Activated CD8-positive, alpha-beta memory T cell treated with anti-CD3 and anti-CD28 coated beads for 48 hours (primary cell): ENCODE measurements around the gene UNKL.

Experiments used
- DNase-seq, 3 experiments: peaks; one replicate each; pipeline ENCODE4 v3.0.0-alpha.2; 2020; ENCODE audit warnings: low read depth in 2 of 3, low spot score in 2 of 3

The UNKL gene

DNA sequence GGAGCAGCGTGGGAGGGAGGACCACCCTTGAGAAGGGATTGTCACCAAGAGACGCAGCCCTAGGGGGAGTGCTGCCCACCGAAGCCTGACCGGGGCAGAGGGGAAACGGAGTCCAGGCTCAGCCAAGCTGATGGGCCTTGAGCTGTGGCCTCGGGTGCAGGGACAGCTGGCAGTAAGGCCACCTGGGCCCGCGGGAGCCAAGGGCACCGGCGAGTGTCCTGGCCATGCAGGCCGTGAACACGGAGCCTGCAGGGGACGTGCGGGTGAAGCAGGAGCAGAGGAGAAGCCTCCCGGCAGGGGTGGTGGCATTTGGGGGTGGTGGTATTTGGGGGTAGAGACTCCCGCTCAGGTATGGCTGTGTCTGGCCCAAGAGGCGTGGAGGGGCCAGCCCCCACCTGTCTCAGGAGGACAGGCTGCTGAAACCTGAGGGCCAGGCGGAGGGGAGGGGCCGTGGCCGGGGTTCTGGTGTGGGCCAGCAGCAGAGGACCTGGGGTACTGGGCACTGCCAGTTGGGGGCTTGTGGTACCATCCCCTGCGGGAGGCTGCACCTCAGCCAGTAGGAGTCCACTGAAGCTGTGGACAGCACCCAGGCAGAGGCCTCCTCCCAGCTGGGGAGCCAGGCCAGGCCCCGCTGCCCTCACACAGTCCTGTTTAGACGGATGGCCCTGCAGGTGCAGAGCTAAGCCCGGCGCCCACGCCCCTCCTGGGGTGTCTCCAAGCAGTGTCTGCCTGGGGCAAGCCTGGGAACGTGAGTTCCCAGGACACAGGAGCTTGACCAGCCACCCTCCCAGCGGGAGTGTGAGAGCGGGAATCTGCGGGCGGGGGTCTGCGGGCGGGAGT lies 58.2 kb downstream of the UNKL start:
- no peak for DNase-seq

DNA sequence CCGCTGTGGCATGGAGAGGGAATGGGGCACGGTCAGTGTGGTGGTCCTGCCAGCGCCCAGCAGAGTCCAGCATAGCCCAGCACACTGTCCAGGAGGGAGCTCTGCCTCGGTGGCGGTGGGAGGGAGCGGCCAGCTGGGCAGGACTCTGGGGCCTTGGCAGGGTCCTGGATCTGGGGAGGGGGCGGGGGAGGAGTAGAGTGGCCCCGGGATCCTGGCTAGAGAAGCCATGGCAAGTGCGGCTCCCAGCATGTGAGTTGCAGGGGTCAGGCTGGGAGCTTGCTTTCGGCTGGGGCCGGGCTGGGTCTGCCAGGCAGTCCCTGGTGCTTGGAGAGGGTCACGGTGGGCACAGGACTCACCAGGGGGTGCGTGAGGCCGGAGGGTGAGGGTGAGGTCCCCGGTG lies 58.9 kb downstream of the UNKL start:
- DNase-seq = no peak

DNA sequence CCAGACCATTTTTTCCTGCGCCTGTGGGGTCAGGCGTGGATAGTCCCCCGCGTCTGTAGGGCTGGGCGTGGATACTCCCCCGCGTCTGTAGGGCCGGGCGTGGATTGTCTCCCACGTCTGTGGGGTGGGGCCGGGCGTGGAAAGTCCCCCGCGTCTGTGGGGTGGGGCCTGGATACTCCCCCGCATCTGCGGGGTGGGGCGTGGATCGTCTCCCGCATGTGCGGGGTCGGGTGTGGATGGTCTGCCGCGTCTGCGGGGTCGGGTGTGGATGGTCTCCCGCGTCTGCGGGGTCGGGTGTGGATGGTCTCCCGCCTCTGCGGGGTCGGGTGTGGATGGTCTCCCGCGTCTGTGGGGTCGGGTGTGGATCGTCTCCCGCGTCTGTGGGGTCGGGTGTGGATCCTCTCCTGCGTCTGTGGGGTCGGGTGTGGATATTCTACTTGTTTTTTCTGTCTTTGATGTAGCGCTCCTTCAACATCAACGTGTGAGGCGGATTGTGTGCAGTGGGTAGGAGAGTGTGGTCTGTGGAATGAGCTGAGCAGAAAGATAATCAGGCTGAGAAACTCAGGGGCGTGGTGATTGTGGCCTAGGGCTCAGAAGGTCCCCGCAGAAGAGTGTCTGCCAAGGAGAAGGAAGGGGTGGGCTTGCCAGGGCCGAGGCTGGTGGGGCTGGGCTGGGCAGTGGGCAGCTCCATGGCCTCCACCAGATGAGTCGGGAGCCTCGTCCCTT lies 59.5 kb downstream of the UNKL start:
- DNase-seq = no peak

DNA sequence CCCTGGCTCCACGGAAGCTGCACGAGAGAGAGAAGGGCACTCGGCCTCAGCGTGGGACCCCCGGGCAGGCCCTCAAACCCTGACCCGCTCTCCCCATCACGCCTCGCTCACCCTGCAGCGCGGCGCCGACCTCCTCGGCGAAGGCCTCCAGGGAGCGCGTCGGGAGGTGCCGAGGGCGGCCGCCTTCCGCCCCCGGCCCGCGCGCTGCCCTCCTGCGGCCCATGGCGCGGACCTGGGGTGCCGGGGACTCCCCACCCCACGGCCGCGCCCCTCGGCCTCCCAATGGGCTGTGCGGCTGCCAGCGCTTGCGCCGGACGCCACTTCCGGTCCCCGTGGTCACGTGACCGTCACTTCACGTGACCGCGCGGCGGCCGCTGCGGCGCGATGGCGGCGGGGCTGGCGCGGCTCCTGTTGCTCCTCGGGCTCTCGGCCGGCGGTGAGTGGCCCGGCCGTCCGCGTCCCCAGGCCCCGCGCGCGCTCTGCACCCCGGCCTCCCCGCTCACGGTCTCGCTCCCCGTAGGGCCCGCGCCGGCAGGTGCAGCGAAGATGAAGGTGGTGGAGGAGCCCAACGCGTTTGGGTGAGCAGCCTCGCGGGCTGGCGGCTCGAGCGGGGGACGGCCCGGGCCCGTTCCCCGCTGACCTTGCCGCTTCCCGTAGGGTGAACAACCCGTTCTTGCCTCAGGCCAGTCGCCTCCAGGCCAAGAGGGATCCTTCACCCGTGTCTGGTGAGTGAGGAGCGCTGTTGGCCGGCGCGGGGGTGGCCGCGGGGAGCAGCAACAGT lies 62.7 kb downstream of the UNKL start, which contains the start of the genes GNPTG and TSR3:
TSS of gene GNPTG (plus strand) at position 350 of the 781 bp plus-strand sequence. CDS start at position 385, 35 bp downstream.
TSS of gene TSR3 (minus strand) at position 297 of the 781 bp plus-strand sequence. CDS start at position 223, 74 bp downstream.
- peak; percentile 69 to 88 (median 73) for DNase-seq

DNA sequence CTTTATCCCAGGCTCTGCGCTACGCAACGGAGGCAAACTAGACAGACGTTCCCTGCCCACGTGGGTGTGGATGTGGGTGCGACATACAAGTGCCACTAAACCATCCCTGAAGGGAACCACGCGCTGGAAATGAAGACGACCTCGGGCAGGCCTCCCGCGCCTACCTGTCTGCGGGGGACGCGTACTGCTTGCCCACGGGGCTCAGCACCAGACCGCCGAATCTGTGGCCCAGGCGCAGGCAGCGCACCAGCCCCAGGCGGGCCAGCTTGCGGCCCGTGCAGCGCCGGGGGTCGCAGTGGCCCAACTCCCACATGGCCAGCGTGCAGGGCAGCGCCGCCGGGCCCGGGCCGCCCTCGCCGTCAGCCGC lies 63.3 kb downstream of the UNKL start:
- no peak for DNase-seq

DNA sequence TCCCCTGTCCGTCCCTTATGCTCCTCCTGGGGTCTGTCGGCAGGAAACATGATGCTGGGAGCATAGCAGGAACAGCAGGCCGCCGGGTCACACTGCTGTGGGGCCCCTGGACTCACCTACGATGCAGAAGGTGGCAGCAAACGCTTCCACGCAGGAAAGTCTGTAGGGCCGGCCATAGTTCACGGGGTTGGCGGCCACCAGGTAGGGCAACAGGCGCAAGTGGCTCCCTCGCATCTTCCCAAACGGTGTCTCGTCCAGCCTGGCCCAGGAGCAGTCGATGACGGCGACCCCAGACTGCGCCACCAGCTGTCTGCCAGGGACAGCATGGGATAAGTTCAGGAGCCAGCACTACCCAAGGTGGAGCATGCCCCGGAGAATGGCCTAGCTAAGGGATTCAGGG lies 63.8 kb downstream of the UNKL start:
- DNase-seq = no peak

DNA sequence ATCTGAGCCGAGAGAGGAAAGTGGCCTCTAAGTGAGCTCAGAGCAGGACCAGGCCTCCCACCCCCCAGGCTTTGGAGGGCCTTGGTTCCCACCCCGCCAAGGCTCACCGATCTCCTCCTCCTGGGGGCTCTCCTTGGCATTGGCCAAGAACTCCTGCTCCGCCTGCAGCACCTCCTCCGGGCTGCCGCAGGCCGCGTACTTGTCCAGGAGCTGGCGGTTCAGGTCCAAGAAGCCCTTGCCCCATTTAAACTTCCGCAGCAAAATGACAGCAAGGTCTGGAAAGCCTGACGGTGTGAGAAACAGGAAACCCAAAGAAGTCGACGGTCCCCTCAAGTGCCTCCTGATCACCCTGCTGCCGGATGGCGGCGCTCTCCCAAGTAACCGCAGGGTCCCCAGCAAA lies 64.6 kb downstream of the UNKL start:
- DNase-seq = no peak

DNA sequence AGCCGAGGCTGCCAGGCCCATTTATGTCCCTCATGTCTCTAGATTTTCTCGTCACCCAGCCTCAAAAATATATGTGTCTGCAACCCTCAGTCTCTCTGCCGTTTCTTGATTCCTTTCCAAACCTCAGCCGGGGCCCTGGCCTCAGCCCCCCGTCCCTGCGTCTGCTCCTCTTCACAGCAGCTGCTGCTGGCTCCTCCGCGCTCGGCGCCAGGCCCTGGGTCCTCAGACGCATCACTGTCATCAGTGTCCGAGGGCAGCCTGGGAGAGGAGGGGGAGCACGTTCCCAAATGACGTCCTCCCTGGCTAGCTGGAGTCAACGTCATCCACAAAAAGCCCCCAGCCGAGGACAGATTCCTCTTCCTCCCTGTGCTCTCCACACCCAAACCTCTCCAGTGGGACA lies 65.2 kb downstream of the UNKL start:
- DNase-seq = no peak

DNA sequence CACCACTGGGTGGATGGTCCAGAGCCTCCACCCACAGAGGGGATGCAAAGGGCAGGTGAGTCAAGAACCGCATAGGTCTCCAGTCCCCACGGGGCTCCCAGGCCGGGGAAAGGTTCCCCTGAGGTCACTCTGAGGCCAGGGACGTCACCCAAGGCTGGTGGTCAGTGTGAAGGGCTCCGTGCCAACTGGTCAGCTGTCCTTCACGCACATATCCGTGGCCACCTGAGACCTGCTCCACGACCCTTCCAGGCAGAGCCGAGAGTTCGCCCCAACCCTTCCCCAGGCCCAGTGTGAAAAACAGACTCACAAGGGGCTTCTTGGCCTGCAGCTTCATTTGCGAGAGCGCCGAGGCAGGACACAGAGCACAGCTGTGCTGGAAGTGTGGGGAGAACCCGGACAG lies 65.6 kb downstream of the UNKL start:
- DNase-seq = no peak

DNA sequence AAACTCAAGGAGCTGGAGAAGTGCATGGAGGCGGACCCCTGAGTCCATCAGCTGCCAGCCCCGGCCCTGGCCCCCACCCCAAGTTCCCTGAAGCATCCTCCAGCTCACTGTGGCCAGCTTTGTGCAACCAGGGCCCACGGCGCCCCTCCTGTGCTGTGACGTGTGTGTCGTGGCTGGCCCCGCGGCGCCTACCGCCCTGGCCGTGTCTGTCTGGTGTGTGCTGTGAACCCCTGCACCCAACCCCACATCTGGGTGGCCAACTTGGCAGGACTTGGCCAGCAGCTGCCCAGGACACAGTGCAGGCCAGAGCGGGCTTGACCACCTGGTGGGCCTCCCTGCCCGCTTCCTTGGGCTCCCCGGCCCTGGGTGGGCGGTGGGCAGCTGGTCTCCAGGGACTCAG lies 66.1 kb downstream of the UNKL start:
- DNase-seq = no peak

DNA sequence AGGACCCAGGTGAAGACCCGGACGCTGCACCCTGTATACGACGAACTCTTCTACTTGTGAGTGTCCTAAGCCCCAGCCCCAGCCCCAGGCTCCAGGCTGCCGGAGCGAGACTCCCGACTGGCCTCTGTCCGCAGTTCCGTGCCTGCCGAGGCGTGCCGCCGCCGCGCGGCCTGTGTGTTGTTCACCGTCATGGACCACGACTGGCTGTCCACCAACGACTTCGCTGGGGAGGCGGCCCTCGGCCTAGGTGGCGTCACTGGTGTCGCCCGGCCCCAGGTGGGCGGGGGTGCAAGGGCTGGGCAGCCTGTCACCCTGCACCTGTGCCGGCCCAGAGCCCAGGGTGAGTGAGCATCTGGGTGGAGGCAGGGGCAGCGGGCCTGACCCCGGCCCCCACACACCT lies 66.5 kb downstream of the UNKL start:
- no peak for DNase-seq

DNA sequence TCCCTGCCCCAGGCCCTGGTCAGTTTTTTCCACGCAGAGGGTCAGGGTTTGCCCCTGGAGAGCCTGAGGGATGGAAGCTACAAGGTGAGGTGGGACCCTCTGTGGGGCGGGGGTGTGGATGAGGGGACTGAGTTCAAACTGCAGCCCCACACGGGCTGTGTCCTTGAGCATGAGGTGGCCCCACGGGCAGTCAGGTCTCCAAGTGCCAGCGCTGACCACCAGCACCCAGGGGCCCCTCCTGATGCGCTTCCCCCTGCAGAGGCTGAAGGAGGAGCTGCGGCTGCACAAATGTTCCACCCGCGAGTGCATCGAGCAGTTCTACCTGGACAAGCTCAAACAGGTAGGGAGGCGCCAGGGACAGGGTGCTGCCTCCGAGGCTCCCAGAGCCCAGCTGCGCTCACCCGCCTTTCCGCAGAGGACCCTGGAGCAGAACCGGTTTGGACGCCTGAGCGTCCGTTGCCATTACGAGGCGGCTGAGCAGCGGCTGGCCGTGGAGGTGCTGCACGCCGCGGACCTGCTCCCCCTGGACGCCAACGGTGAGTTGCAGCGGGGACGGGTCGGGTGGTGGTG lies 67.1 kb downstream of the UNKL start:
- DNase-seq = no peak

DNA sequence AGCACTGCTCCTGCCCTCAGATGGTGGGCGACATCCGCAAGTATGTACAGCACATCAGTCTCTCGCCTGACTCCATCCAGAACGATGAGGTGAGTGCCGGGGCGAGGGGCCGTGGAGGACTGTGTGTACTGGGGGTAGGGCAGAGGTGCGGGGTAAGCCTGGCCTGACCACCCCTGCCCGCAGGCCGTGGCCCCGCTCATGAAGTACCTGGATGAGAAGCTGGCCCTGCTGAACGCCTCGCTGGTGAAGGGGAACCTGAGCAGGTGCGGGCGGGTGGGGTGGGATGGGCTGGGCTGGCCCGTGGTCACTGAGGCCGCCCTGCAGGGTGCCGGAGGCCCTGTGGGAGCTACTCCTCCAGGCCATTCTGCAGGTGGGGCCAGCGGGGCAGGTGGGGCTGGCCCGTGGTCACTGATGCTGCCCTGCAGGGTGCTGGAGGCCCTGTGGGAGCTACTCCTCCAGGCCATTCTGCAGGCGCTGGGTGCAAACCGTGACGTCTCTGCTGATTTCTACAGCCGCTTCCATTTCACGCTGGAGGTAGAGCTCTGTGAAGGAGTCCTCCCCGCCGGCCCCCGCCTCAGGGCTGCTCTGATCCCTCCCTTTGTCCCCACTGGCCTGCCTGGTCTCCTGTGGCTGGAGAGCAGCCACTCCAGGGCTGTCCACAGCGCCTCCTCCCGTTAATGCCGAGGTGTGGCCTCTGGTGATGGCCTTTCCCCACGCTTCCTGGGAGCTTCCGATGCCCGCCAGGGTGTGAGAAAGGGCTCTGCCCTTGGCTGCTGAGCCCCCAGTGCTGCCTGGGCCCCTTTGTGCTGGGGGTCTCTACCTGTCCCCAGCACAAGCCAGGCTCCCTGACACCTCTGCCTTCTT lies 67.8 kb downstream of the UNKL start:
- no peak for DNase-seq

DNA sequence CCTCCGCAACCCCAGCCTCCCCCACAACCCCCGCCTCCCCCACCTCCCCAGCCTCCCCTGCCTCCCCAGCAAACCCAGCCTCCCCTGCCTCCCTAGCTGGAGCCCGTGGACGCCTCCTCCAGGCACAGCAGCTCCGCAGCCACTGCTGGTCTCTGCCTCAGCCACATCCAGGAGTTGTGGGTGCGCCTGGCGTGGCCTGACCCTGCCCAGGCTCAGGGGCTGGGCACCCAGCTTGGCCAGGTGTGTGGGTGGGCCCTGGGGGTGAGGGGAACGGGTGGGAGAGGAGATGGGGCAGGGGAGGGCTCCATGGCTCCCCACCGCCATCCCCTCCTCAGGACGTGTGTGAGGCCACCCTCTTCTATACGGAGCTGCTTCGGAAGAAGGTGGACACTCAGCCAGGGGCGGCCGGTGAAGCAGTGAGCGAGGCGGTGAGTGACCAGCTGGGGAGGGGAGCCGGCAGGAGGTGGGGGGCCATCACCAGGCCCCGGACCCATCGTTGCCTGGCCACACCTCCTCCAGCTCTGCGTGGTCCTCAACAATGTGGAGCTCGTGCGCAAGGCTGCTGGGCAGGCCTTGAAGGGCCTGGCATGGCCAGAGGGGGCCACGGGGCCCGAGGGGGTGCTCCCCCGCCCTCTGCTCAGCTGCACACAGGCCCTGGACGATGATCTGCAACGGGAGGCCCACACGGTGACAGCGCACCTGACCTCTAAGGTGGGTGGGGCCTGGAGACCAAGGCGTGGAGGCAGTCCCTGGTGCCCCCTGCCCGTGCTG lies 68.7 kb downstream of the UNKL start:
- no peak for DNase-seq

DNA sequence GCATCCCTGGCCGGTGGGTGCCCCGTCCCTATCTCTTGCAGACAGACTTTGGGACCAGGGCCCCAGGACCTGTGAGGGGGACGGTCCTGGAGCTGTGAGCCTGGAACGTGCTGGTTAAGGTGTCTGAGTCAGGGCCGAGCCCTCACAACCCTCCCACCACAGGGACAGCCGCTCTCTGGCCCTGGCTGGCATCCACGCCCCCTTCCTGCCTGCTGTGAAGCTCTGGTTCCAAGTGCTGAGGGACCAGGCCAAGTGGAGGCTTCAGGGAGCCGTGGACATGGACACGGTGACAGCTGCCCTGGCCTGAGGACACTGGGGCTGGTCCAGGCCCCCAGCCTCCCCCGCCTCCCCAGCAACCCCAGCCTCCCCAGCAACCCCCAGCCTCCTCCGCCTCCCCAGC lies 69.4 kb downstream of the UNKL start:
- no peak for DNase-seq

DNA sequence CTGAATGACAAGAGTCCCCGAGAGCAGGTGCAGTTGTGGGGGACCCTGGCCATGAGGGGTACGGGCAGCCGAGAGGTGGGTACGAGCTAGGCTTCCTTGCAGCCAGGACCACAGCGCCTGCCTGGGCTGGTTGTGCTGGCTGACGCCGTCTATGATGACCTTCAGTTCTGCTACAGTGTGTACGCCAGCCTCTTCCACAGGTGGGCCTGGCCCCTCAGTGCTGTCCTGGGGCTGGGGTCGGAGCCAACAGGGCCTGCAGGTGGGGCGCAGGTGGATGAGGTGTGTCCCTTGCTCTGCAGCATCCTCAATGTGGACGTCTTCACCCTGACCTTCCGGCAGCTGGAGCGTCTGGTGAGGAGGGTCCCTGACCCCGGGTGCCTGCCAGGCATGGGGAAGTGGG lies 70.0 kb downstream of the UNKL start:
- DNase-seq = no peak

DNA sequence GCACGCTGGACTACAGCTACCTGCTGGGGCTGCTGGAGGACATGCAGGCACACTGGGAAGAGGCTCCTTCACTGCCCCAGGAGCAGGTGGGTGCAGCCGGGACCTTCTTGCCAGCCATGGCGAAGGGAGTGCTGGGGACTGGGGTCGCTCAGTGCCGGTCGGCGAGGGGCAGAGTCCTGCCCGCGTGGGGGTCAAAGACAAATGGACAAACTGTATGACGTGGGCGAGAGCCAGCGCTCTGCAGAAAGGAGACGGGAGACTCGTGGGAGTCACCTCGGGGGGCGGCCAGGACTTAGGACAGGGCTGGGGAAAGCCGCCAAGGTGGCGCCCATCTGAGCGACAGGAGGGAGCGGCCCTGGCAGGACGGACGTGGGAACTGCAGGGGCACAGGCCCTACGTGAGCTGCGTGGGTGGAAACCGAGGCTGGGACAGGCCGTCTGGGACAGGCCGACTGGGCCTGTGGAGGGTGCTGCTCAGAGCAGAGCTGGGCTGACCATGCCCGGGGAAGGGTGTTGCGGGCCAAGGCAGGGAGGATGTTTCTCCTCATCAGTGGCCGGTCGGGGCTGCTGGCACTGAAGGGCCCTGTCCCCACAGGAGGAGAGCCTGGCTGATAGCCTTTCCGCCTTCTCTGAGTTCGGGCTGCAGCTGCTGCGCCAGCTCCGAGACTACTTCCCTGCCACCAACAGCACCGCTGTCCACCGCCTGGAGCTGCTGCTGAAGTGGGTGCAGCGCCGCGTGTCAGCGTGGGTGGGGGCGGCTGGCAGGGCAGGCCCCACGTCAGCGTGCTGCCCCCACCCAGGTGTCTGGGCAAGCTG lies 70.9 kb downstream of the UNKL start:
- no peak for DNase-seq

DNA sequence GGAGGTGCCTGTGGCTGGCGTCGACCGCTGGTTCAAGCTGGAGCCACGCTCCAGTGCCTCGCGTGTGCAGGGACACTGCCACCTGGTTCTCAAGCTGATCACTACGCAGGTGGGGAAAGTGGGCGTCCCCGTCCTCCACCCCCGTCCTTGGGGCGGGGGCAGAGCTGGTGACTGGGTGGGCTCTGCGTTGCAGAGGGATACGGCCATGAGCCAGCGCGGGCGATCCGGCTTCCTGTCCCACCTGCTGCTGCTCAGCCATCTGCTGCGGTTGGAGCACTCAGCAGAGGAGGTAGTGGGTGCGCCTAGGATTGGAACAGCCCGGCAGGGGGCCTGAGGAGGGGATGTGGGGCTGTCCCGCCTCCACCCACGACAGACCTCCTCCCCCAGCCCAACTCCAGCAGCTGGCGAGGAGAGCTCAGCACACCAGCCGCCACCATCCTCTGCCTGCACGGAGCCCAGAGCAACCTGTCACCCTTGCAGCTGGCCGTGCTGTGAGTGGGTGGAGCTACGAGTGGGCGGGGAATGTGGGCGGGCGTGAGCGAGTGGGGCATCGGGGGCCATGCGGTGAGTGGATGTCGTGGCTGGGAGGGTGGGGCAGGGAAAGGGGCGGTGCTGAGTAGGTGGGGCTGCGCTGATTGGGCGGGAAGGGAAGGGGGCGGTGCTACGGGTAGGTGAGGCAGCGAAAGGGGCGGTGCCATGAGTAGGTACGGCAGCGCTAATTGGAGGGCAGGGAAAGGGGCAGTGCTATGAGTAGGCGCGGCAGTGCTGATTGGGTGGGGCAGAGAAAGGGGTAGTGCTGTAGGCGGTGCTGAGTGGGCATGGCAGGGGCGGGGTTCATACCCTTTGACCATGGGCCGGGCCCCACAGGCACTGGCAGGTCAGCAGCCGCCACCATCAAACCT lies 71.7 kb downstream of the UNKL start:
- DNase-seq = peak; percentile 69 to 85 (median 77)
